Measurements from ENCODE around the gene CRELD2.

CRELD2 gene

GRCh38 chr22:49956418-49956770, 38.0 kb downstream of the CRELD2 start:
- TF ChIP-seq, protein P1, sequence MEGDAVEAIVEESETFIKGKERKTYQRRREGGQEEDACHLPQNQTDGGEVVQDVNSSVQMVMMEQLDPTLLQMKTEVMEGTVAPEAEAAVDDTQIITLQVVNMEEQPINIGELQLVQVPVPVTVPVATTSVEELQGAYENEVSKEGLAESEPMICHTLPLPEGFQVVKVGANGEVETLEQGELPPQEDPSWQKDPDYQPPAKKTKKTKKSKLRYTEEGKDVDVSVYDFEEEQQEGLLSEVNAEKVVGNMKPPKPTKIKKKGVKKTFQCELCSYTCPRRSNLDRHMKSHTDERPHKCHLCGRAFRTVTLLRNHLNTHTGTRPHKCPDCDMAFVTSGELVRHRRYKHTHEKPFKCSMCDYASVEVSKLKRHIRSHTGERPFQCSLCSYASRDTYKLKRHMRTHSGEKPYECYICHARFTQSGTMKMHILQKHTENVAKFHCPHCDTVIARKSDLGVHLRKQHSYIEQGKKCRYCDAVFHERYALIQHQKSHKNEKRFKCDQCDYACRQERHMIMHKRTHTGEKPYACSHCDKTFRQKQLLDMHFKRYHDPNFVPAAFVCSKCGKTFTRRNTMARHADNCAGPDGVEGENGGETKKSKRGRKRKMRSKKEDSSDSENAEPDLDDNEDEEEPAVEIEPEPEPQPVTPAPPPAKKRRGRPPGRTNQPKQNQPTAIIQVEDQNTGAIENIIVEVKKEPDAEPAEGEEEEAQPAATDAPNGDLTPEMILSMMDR (IDR thresholded peaks at IDR 0.05): no peak
- DNase-seq (ENCODE audit: low spot score): no peak
- H3K4me3 ChIP-seq: no peak overlapping the region
- H3K27ac ChIP-seq: no peak overlapping the region

GRCh38 chr22:49956914-49957825, 38.7 kb downstream of the CRELD2 start:
- TF ChIP-seq, protein P1 (IDR thresholded peaks at IDR 0.05): no peak
- DNase-seq (ENCODE audit: low spot score): no peak
- H3K4me3 ChIP-seq: no peak overlapping the region
- H3K27ac ChIP-seq: no peak overlapping the region

DNA sequence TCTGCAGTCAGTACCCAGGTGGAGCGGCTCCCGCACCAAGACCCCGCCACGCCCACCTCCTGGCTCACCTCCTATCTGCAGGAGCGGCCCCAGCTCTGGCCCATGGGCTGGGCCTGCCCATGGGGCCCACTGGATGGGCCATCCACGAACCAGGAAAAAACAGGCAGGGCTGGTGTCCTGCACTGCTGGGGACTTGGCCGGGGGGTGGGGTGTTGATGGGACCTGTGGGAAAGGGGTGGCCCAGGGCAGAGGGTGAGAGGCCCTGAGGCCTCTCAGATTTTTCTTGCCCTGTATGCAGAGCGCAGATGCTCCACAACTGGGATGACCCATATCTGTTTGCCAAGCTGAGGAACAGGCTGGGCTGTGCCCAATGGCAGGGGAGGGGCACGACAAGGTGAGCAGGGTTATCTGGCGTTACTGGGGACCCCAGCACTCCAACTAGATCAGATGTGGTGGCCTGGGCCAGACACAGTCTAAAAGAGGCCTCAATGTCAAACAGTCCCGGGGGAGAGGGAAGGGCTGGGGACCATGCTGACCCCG, 39.5 kb downstream of the CRELD2 start:
- H3K27ac ChIP-seq: peak overlapping the region in 1 of 2 donors; percentile 0
- no peak for DNase-seq (ENCODE audit: low spot score)
- TF ChIP-seq, protein P1 (IDR thresholded peaks at IDR 0.05): no peak
- H3K4me3 ChIP-seq: no peak overlapping the region

- TF ChIP-seq, protein P1 (IDR thresholded peaks at IDR 0.05): no peak
- DNase-seq (ENCODE audit: low spot score): no peak
- Histone ChIP-seq H3K4me3 (no peak overlapping the region), H3K27ac (peak overlapping the region in 1 of 2 donors; percentile 0)
These were observed 40.0 kb downstream of the CRELD2 start for GRCh38 chr22:49958366-49958921.

- DNase-seq (ENCODE audit: low spot score): no peak
- Histone ChIP-seq H3K27ac (peak overlapping the region in 1 of 2 donors; percentile 99), H3K4me3 (peak overlapping the region; percentile 93)
- TF ChIP-seq, protein P1 (IDR thresholded peaks at IDR 0.05): no peak
These were observed 40.7 kb downstream of the CRELD2 start for GRCh38 chr22:49958931-49959781.

- Histone ChIP-seq H3K4me3 (peak overlapping the region; percentile 93), H3K27ac (peak overlapping the region; percentile 76 to 99)
- DNase-seq (ENCODE audit: low spot score): no peak
- TF ChIP-seq, protein P1 (IDR thresholded peaks at IDR 0.05): no peak
These were observed 41.3 kb downstream of the CRELD2 start for GRCh38 chr22:49959782-49960158.
